ENCODE data around the gene DHDH. TPM values are rescaled to one million over a fixed set of nuclear protein-coding genes. Genes with fewer than 3 reads are reported as not detected.
A peak's percentile ranks its signal among the peaks of the same experiment; 100 is the strongest.
"Not testable (repeated sequence)": the region's sequence is repeated elsewhere in the genome, so short reads cannot be mapped to it uniquely, and the experiment has no call there.

Gene DHDH
- not detected for total RNA-seq
- not detected for total RNA-seq (2013)

- DNase-seq (peak; percentile 72 to 93), ATAC-seq (peak; percentile 94 to 98 (median 97))
- H3K27me3 Mint-ChIP-seq (ENCODE audit: low read depth in 2 of 2) = peaks cover 0 to 6% of the 10 kb centered on the region in 2 donors
- Histone ChIP-seq H3K27ac (ENCODE audit: low read length) (no peak within 1 kb of the TSS), H3K27me3 (ENCODE audit: control insufficient read depth, insufficient read depth, low read length) (no peaks in the 10 kb centered on the region), H3K4me3 (ENCODE audit: low read length) (peak within 1 kb of the TSS; percentile 37), H3K36me3 (ENCODE audit: control insufficient read depth, insufficient read depth, low read length) (no peaks in the 10 kb centered on the region), H3K4me1 (ENCODE audit: control insufficient read depth, insufficient read depth, low read length) (peaks cover 10% of the 10 kb centered on the region), H3K9me3 (ENCODE audit: control insufficient read depth, insufficient read depth, low read length) (no peaks in the 10 kb centered on the region)
- peak within 1 kb of the TSS in 1 of 2 donors; percentile 79 for H3K27ac Mint-ChIP-seq
- TF ChIP-seq, protein P1, sequence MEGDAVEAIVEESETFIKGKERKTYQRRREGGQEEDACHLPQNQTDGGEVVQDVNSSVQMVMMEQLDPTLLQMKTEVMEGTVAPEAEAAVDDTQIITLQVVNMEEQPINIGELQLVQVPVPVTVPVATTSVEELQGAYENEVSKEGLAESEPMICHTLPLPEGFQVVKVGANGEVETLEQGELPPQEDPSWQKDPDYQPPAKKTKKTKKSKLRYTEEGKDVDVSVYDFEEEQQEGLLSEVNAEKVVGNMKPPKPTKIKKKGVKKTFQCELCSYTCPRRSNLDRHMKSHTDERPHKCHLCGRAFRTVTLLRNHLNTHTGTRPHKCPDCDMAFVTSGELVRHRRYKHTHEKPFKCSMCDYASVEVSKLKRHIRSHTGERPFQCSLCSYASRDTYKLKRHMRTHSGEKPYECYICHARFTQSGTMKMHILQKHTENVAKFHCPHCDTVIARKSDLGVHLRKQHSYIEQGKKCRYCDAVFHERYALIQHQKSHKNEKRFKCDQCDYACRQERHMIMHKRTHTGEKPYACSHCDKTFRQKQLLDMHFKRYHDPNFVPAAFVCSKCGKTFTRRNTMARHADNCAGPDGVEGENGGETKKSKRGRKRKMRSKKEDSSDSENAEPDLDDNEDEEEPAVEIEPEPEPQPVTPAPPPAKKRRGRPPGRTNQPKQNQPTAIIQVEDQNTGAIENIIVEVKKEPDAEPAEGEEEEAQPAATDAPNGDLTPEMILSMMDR (IDR thresholded peaks at IDR 0.05) = no peak
- peak within 1 kb of the TSS; percentile 88 for H3K4me3 Mint-ChIP-seq
- H3K4me1 Mint-ChIP-seq = peaks cover 11% of the 10 kb centered on the region in 2 donors
- WGBS (ENCODE audit: insufficient coverage) = under 1% methylated on average over 42 of the region's 43 CpGs
- no peaks in the 10 kb centered on the region for H3K9me3 Mint-ChIP-seq
- no peaks in the 10 kb centered on the region for H3K36me3 Mint-ChIP-seq
- intact Hi-C loops (cut with micrococcal nuclease) = no loop called here
Observed at GRCh38 chr19:48933382-48933932, at the start of gene DHDH. DHDH (plus strand) TSS chr19:48933699; CDS start chr19:48933722, 23 bp downstream.

DNA sequence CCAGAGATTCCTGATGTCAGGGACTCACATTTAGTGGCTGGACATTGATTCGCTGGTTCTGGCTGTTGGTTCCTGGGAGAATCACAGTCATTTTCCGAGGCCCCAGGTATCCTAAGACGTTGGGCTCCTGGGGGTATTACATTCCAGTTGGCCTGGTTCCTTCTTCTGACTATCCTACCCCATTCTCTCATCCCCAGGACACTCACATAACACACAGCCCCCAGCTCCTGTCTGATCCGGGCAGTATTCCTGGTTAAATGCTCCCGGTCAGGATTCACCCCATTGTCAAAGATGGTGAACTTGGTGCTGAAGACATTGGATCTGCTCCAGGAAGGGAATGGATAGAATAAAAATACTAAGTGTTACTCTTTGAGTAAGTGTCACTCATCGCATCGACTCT lies 49.8 kb upstream of the DHDH start:
- Histone ChIP-seq H3K9me3 (ENCODE audit: control insufficient read depth, insufficient read depth, low read length) (no peaks in the 10 kb centered on the region), H3K36me3 (ENCODE audit: control insufficient read depth, insufficient read depth, low read length) (peaks cover under 1% of the 10 kb centered on the region), H3K27me3 (ENCODE audit: control insufficient read depth, insufficient read depth, low read length) (no peaks in the 10 kb centered on the region), H3K4me1 (ENCODE audit: control insufficient read depth, insufficient read depth, low read length) (no peaks in the 10 kb centered on the region), H3K27ac (ENCODE audit: low read length) (no peak overlapping the region), H3K4me3 (ENCODE audit: low read length) (no peak overlapping the region)
- DNase-seq (no peak), ATAC-seq (peak in 1 of 3 donors; percentile 1)
- Mint-ChIP-seq H3K4me3 (peak overlapping the region; percentile 13), H3K9me3 (no peaks in the 10 kb centered on the region), H3K4me1 (no peaks in the 10 kb centered on the region), H3K27me3 (ENCODE audit: low read depth in 2 of 2) (no peaks in the 10 kb centered on the region), H3K27ac (peak overlapping the region in 1 of 2 donors; percentile 82), H3K36me3 (no peaks in the 10 kb centered on the region)
- intact Hi-C loops (cut with micrococcal nuclease) = no loop called here
- TF ChIP-seq, protein P1 (IDR thresholded peaks at IDR 0.05) = no peak
- 93% methylated on average over 6 of the region's 7 CpGs for WGBS (ENCODE audit: insufficient coverage)

DNA sequence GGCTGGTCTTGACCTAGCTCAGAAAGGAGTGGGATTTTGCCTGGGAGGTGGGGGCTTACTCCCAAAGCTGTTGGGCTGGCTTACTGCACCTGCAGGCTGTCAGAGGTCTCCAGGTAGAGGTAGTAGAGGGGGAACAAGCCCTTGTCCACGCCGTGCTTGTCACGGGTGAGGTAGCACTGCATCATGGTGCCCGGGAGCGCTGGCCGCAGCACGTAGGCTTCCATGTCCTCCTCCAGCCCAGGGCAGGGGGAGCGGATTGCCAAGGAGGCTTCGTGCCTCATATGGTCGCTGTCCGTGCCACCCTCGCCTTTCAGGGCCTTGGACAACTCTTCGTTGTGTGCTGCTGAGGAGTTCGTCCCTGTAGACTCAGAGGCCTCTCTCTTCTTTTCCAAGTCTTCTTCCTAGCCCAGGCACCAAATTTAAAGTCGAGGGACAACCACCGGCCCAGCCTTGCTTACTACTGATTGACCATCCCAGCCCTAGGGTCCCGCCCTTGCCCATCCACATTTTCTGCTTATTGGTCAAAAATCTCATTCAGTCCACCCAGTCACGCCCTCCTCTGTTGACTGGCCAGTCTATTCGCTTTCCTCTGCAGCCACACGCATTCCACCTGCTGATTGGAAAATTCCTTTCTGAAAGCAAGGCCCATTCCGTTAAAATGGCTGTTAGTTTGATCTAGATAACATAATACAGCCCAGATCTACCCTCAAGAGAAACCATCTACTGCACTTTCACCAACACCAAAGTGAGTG lies 45.5 kb upstream of the DHDH start:
- intact Hi-C loops (cut with micrococcal nuclease) = no loop called here
- H3K4me3 ChIP-seq (ENCODE audit: low read length) = no peak overlapping the region
- no peak for ATAC-seq
- H3K4me3 Mint-ChIP-seq = no peak overlapping the region
- no peak overlapping the region for H3K27ac ChIP-seq (ENCODE audit: low read length)
- no peaks in the 10 kb centered on the region for H3K36me3 Mint-ChIP-seq
- DNase-seq = no peak
- no peak overlapping the region for H3K27ac Mint-ChIP-seq
- no peaks in the 10 kb centered on the region for H3K9me3 Mint-ChIP-seq
- H3K9me3 ChIP-seq (ENCODE audit: control insufficient read depth, insufficient read depth, low read length) = no peaks in the 10 kb centered on the region
- no peaks in the 10 kb centered on the region for H3K36me3 ChIP-seq (ENCODE audit: control insufficient read depth, insufficient read depth, low read length)
- no peaks in the 10 kb centered on the region for H3K4me1 Mint-ChIP-seq
- H3K4me1 ChIP-seq (ENCODE audit: control insufficient read depth, insufficient read depth, low read length) = no peaks in the 10 kb centered on the region
- WGBS (ENCODE audit: insufficient coverage) = 95% methylated on average over 21 of the region's 21 CpGs
- peaks cover 11 to 12% of the 10 kb centered on the region in 2 donors for H3K27me3 Mint-ChIP-seq (ENCODE audit: low read depth in 2 of 2)
- H3K27me3 ChIP-seq (ENCODE audit: control insufficient read depth, insufficient read depth, low read length) = no peaks in the 10 kb centered on the region
- TF ChIP-seq, protein P1 (IDR thresholded peaks at IDR 0.05) = no peak

- H3K27ac ChIP-seq (ENCODE audit: low read length); H3K27me3 ChIP-seq (ENCODE audit: control insufficient read depth, insufficient read depth, low read length); H3K4me3 Mint-ChIP-seq; DNase-seq; H3K9me3 ChIP-seq (ENCODE audit: control insufficient read depth, insufficient read depth, low read length); H3K36me3 ChIP-seq (ENCODE audit: control insufficient read depth, insufficient read depth, low read length); H3K27ac Mint-ChIP-seq; H3K4me1 Mint-ChIP-seq; H3K4me3 ChIP-seq (ENCODE audit: low read length); H3K36me3 Mint-ChIP-seq; H3K9me3 Mint-ChIP-seq; H3K4me1 ChIP-seq (ENCODE audit: control insufficient read depth, insufficient read depth, low read length); intact Hi-C loops (cut with micrococcal nuclease); ATAC-seq: not testable (repeated sequence)
- no CpG with 5 or more reads among the region's 3 CpGs for WGBS (ENCODE audit: insufficient coverage)
- peaks cover 18 to 19% of the 10 kb centered on the region in 2 donors for H3K27me3 Mint-ChIP-seq (ENCODE audit: low read depth in 2 of 2)
Observed at GRCh38 chr19:48889496-48889895, 44.0 kb upstream of the DHDH start.
